A673 (cell line): ENCODE results near the gene PRDM16.

Experiments used
- EZH2 ChIP-seq: fragments of 200-600 bp; sonication (generic); IDR thresholded peaks from 2 replicates; pipeline ENCODE4 v1.6.1; 2017; ENCODE audit warnings: borderline replicate concordance, low read depth, mild to moderate bottlenecking, mixed read lengths, antibody characterized with exemption, low read length; ENCODE audit not compliant: poor library complexity, severe bottlenecking
- TF ChIP-seq, protein P1 (sequence below): fragments of 300-800, 200-600 bp; sonication (generic); conservative IDR thresholded peaks from 2 replicates; pipeline ENCODE4 v1.5.1; 2017; ENCODE audit warnings: low read depth, mild to moderate bottlenecking, antibody characterized with exemption, low read length, moderate library complexity, mixed read lengths

DNA sequence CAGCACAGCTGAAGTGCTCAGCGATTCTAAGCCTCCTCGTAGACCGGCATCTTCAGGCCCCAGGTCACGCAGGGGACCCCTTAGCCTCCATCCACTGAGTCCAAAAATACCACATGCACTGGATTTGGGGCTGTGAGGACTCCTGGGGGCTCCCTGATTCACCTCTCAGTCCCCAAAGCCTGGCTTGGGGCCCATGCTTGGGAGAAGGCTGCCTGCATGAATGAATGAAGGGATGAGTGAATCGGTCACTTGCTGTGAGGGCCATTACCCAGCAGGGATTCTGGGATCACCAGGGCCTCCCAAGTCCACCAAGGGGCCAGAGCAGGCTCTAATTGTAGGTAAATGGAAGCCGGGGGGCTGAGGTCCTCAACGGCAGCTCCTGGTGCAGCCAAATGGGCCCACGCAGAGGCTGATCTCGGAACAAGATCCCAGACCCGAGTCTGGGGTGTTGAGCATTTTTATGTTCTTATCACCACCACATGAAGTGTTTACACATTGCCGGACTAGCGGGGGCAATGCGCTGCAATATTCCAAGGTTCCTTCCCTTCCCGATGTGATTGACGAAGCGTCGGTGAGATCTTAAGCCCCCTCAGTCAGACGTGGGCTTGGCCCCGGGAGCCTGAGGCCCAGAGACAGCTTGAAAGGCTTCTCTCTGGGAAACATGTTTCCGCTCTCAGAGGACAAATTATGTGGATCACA, 371.9 kb downstream of the PRDM16 start:
- TF ChIP-seq, protein P1, sequence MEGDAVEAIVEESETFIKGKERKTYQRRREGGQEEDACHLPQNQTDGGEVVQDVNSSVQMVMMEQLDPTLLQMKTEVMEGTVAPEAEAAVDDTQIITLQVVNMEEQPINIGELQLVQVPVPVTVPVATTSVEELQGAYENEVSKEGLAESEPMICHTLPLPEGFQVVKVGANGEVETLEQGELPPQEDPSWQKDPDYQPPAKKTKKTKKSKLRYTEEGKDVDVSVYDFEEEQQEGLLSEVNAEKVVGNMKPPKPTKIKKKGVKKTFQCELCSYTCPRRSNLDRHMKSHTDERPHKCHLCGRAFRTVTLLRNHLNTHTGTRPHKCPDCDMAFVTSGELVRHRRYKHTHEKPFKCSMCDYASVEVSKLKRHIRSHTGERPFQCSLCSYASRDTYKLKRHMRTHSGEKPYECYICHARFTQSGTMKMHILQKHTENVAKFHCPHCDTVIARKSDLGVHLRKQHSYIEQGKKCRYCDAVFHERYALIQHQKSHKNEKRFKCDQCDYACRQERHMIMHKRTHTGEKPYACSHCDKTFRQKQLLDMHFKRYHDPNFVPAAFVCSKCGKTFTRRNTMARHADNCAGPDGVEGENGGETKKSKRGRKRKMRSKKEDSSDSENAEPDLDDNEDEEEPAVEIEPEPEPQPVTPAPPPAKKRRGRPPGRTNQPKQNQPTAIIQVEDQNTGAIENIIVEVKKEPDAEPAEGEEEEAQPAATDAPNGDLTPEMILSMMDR, result no peak
- TF ChIP-seq EZH2, result no peak
